NCI-H345 treated with DMSO at 0.1 percent for 48 hours (cell line): ENCODE data around the gene ANKRD29.
"Not testable (repeated sequence)": the region's sequence is repeated elsewhere in the genome, so short reads cannot be mapped to it uniquely, and the experiment has no call there.

Source experiments
- DNase-seq: peaks from one replicate; lab custom pipeline; 2025; ENCODE audit not compliant: unreplicated experiment; lab: John Stamatoyannopoulos, UW

ANKRD29 gene

GRCh38 chr18:23616258-23616657 is 46.5 kb downstream of the ANKRD29 start:
- no peak for DNase-seq

DNA sequence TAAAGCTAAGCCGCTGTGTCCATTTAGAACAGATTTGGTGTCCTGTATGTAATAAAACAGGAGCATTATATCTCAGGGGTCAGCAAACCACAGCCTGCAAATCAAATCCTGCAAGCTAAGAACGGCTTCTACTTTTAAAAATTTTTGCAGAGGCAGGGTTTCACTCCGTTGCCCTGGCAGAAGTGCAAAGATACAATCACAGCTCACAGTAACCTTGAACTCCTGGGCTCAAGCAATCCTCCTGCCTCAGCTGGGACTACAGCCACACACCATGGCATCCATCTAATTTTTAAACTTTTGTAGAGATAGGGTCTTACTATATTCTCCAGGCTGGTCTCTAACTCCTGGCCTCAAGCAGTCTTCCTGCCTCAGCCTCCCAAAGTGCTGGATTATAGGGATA is 47.8 kb downstream of the ANKRD29 start:
- DNase-seq = no peak

GRCh38 chr18:23614413-23614812 is 48.3 kb downstream of the ANKRD29 start:
- DNase-seq = no peak

DNA sequence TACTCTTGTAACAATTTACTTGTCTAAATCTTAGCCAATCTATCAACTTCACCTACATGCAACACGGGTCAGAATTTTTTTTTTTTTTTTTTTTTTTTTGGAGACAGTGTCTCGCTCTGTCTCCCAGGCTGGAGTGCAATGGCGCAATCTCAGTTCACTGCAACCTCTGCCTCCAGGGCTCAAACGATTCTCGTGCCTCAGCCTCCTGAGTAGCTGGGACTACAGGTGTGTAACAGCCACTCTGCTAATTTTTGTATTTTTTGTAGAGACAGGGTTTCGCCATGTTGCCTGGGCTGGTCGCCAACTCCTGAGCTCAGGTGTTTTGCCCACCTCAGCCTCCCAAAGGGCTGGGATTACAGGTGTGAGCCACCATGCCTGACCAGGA is 49.6 kb downstream of the ANKRD29 start:
- DNase-seq = not testable (repeated sequence)

GRCh38 chr18:23612434-23613090 is 50.1 kb downstream of the ANKRD29 start:
- no peak for DNase-seq

GRCh38 chr18:23609390-23610023 is 53.2 kb downstream of the ANKRD29 start:
- no peak for DNase-seq

GRCh38 chr18:23608211-23608610 is 54.5 kb downstream of the ANKRD29 start:
- no peak for DNase-seq

DNA sequence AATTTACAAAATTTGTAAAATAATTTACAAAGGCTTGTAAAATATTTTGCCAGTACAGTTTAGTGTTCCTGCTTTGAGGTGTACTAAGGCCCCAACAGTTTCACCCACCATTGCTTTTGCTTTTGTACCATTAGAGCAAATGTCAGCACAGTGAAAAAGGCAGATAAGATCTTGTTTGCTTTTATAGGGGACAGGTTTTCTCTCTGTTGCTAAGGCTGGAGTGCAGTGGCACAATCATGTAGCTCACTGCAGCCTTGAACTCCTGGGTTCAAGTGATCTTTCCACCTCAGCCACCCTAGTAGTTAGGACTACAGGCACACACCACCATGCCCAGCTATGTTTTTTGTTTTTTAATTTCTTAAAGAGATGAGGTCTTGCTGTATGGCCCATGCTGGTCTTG is 56.8 kb downstream of the ANKRD29 start:
- no peak for DNase-seq

GRCh38 chr18:23599809-23600208 is 62.9 kb downstream of the ANKRD29 start:
- DNase-seq = no peak

DNA sequence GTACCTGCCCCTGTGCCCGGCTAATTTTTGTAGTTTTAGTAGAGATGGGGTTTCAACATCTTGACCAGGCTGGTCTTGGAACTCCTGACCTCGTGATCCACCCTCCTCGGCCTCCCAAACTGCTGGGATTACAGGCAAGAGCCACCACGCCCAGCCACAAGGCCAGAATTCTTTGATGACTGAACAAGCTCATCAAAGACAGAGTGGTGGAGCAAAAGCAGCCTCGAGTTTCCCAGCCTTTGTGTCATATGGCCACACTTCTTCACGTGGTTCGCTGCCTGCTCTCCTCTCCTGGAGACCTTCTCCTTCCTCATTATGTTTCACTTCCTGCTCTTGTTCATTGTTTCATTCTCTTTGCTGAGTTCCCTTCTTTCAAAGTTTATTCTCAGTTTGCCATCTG is 66.5 kb downstream of the ANKRD29 start:
- DNase-seq = no peak

DNA sequence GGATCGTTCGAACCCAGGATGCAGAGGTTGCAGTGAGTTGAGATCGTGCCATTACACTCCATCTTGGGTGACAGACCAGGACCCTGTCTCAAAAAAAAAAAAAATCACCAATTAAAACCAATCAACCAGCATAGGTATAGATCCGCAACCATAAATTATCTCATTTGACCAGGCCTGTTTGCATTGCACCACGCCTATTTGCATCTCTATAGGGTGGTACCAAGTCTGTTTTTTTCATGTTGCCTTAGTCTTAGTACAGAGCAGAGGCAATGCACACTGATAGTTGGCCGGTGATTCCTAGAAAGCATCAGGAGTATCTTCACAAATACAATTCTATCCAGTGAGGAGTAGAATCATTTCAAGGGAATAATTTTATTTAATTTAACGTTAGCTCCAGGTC is 67.1 kb downstream of the ANKRD29 start:
- no peak for DNase-seq

GRCh38 chr18:23593720-23594119 is 69.0 kb downstream of the ANKRD29 start:
- DNase-seq = no peak

DNA sequence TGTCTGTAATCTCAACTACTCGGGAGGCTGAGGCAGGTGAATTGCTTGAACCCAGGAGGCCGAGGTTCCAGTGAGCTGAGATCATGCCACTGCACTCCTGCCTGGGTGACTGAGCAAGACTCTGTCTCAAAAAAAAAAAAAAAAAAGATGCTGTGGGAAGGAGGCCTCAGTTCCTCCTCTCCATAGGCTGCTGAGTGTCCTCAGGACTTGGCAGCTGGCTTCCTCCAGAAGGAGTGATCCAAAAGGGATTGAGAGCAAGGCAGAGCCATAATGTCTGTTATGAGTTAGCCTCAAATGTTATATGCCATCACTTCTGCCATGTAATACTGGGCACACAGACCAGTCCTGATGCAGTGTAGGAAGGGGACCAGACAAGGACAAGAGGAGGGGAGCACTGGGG is 69.8 kb downstream of the ANKRD29 start:
- DNase-seq = no peak

- no peak for DNase-seq
Observed at GRCh38 chr18:23591011-23591410, 71.7 kb downstream of the ANKRD29 start.

GRCh38 chr18:23588836-23589560 is 73.7 kb downstream of the ANKRD29 start:
- no peak for DNase-seq

DNA sequence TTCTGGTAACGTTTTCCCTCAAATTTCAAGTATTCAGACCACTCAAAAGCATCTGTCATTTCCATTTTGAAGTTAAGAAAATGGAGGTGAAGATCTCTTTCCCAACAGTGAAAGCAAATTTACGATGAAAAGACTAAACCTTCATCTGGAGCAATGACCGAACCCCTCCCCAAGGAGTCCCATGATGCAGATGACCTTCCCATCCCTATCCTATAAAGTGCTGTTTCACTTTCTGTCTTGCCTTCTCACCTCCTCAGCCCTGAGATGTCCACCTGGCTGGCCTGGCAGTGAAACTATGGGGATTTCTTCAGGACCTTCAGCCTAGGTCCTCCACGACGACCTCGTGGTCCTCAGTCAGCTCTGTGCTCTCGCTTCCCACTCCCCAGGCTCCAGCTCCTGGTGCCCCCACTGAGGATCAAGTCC is 75.5 kb downstream of the ANKRD29 start:
- no peak for DNase-seq

DNA sequence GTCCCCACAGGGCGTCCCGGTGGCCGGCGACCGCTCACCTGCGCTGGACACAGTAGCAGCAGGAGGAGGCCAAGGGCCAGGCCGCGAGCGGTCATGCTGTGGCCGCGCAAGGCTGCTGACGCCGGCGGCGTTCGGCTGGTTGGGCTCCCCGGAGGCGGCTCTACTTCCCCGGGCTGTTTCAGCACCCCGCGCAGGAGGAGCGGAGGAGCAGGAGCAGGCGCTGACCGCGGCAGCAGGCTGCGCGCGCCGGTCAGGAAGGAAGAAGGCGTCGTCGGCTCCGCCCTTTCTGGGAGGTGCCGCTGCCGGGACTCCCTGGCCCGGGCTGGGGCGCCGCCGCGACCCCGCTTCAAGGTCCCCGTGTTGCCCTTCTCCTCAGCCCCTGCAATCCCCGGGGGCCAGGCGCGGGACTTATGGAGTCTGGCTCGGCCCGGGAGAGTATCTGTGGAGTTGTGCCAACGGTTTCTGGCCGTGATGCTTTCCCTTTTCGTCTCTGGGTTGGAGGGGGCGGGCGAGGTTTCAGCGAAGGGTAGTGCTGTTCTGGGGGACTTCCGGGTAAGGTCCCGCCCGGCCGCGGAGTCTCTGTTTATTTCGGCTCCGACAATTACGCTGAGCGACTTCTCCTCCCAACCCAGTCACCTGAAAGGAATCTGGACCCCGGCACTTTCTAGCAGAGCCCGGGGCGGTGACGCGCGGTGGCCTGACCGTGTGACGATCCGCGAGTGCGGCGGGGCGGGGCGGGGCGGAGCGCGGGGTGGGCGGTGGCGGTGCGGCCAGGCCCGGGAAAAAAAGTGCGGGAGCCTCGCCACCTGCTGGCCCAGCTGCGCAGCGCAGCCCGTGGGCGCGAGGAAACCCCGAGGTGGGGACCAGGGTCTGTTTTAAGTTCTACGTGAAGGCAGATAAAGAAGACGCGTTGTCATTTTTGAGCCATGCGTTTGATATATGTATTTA is 76.2 kb downstream of the ANKRD29 start, which contains the start of gene NPC1:
Gene NPC1 (minus strand): TSS at position 258 of the 948 bp plus-strand sequence. CDS start 163 bp downstream, at position 95.
- DNase-seq = peak; percentile 80

GRCh38 chr18:23585897-23586248 is 76.8 kb downstream of the ANKRD29 start:
- no peak for DNase-seq

GRCh38 chr18:23585007-23585871 is 77.5 kb downstream of the ANKRD29 start:
- DNase-seq = peak; percentile 23
